ENCODE measurements around the gene FREM2. TPM values are rescaled to one million over a fixed set of nuclear protein-coding genes. Genes with fewer than 3 reads are reported as not detected.

The FREM2 gene
- total and polyA plus RNA-seq, 9 of the 15 experiments (the other 6 are each of a cell fraction or from before 2014, with no cell fraction given), result under 0.01 to 0.02 TPM; not detected in 7

DNA sequence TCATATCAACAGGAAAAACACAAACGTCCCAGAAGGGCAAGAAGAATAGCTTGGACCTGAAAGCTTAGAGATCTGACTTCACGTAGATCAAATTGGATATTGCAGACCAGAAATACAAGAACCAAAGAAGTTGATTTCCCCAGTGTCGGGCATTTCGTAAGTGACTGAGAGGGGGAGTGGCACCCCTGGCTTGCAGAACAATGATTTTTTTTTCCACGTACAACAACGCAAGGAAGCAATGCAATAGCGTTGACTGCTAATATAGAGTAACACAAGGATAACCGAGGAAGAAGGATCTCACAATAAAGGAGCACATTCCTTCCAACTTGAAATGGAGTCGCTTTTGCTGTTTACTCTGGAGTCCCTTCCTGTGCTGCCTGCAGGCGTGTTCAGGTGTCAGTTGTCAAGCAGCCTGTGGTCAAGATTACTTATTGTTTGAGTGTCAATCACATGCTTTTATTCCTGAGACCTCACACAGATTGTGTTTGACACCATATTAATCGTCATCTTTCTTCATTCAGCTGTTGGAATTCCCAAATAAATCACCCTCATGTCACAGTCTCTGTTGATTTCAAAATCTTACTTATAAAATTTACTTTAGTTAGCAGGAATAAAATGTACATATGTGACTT, 139.4 kb downstream of the FREM2 start:
- no TSS peak for BruUV-seq (replicated peaks)
- Histone ChIP-seq H4K20me1 (replicated peaks; ENCODE audit: control insufficient read depth, insufficient read depth, low read length) (no peaks in the 10 kb centered on the region), H3K4me1 (replicated peaks in 1 of 2; ENCODE audit: control insufficient read depth in 2 of 2, insufficient read depth in 2 of 2, low read length in 2 of 2) (no peaks in the 10 kb centered on the region), H3K27ac (ENCODE audit: extremely low read depth, low read depth, low read length) (no peak overlapping the region), H3K9ac (ENCODE audit: insufficient read depth in 1 of 2, low read depth in 2 of 2, low read length in 2 of 2) (no peak overlapping the region), H3K27me3 (ENCODE audit: control insufficient read depth in 2 of 2, insufficient read depth in 2 of 2, low read length in 2 of 2) (no peaks in the 10 kb centered on the region), H3K79me2 (ENCODE audit: control insufficient read depth, insufficient read depth, low read length) (no peaks in the 10 kb centered on the region), H3K36me3 (ENCODE audit: control insufficient read depth, insufficient read depth, low read length) (no peaks in the 10 kb centered on the region), H3K9me3 (replicated peaks; ENCODE audit: control insufficient read depth, insufficient read depth, low read depth, low read length) (no peaks in the 10 kb centered on the region), H2AFZ (ENCODE audit: low read depth, low read length) (no peak overlapping the region), H3K4me3 (no peak overlapping the region), H3K9me1 (ENCODE audit: control insufficient read depth, insufficient read depth, low read length) (no peaks in the 10 kb centered on the region), H3K4me2 (ENCODE audit: insufficient read depth, low read length) (no peak overlapping the region)
- in situ Hi-C loops (cut with MboI), result no loop called here
- intact Hi-C loops (cut with micrococcal nuclease), result no loop called here
- DNase-seq (ENCODE audit: extremely low read depth in 1 of 4, low spot score in 3 of 4) (no peak), ATAC-seq (no peak), FAIRE-seq (no peak)
- TF ChIP-seq MAFF (IDR thresholded peaks at IDR 0.05; ENCODE audit: low read length) (no peak), HNRNPL (IDR thresholded peaks at IDR 0.05; ENCODE audit: low read depth, low read length) (no peak), SMARCE1 (IDR thresholded peaks at IDR 0.05) (no peak), KLF10 (CRISPR knock-in tag; IDR thresholded peaks at IDR 0.05) (no peak), CEBPG (CRISPR knock-in tag; IDR thresholded peaks at IDR 0.05) (no peak), CEBPG (tag; conservative IDR thresholded peaks at IDR 0.05 in 1 of 2, IDR thresholded peaks at IDR 0.05 in 1 of 2) (no peak), SAFB2 (IDR thresholded peaks at IDR 0.05; ENCODE audit: borderline replicate concordance, low read depth, low read length, severe bottlenecking) (no peak), NR2C2 (CRISPR knock-in tag; IDR thresholded peaks at IDR 0.05) (no peak), NR2C2 (tag; IDR thresholded peaks at IDR 0.05) (no peak)
- ChIA-PET POLR2A (no interaction called here), CTCF (ENCODE audit: low intra/inter-chr PET ratio) (no interaction called here)
- 0% methylated on average over 11 of the region's 11 CpGs for WGBS (ENCODE audit: insufficient coverage, low coverage, missing lambda C conversion rate)
